LHCN-M2 (cell line): ENCODE results near the gene RNF144A. TPM values are rescaled to one million over a fixed set of nuclear protein-coding genes. Genes with fewer than 3 reads are reported as not detected.

ENCODE experiments used
- DNase-seq: peaks from one replicate; pipeline ENCODE4 v3.0.0-alpha.2; 2012; ENCODE audit warnings: low read depth
- total RNA-seq: library from RNA; depleted of rRNA; stranded (reverse); fragments of >200 nt; gene quantifications from 2 replicates; pipeline ENCODE4 v1.2.3, GENCODE V29; 2014; rRNA removed

The RNF144A gene
- total RNA-seq, 1 experiment from 2014 or later: 0.06 TPM

DNA sequence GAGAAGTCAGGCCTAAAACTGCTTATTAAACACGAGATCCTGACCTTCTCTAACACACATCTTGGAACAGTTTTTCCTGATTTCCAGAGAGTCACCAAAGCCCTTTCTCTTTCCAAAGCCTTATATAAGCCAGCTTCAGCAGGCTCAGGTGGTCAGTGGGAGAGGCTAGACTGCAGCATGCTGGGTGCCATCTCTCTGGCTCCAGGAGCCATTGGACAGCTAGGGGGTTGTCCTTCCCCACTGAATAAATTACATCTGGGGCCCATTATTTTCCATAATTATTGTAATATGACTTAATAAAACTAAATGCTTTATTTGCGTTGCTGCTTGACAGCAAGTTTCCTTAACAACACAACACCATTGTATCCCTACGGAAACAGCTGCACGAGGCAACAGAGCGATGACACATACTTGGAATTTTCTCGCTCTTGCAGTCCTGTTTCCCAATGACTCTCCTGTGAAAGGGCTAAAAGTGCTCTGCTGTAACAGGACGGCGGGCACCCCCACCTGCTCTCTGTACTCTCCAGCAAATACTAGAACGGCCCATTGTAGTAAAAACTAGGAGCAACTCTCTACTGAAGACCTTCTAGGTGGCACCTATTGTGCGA is 160.6 kb downstream of the RNF144A start:
- DNase-seq: no peak

DNA sequence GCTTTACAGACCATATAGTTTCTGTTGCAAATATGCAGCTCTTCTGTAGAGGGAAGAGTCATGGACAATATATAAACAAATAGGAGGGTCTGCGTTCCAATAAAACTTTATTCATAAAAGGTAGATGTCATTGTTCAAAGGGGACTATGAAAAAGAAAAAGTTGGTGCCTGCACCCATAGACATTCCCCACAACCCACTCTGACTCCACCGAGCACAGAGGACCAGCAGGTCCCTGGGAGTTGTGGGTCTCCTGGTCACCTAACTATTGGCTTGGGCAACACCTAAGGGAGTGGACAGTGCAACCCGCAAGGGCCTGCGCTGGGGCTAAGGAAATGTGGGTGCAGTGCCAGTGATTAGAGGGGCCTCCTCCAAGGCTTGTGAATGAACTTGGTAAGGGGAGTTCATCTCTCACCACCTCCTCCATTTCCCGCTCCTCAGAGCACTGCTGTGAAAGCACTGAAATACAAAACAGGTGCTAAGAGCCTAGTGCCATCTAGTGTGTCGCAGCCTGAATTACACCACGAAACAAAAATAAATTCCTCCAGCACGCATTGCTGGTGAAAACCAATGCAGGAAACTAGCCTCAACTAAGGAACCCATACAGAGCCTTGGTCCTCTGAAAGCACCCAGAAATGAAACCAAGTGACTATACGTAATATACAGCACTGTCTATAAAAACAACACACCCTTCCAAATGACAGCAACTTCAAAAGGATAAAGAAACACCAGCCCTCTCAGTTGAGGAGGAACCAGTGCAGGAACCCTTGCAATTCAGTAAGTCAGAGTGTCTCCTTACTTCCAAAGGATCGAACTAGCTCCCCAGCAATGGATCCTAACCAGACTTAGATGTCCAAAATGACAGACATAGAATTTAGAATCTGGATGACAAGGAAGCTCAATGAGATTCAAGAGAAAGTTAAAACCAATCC is 166.6 kb downstream of the RNF144A start:
- DNase-seq: peak; percentile 1

DNA sequence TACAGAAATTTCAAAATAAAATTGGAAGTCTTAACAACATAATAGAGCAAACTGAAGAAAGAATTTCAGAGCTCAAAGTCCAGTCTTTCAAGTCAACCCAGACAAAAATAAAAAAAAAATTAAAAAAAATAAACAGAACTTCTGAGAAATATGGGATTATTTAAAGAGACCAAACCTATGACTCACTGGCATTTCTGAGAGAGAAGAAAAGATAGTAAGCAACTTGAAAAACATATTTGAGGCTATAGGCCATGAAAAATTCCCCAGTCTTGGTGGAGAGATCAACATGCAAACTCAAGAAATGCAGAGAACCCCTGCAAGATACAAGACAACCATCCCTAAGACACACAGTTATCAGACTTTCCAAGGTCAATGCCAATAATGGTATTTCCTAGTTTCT is 167.4 kb downstream of the RNF144A start:
- no peak for DNase-seq

DNA sequence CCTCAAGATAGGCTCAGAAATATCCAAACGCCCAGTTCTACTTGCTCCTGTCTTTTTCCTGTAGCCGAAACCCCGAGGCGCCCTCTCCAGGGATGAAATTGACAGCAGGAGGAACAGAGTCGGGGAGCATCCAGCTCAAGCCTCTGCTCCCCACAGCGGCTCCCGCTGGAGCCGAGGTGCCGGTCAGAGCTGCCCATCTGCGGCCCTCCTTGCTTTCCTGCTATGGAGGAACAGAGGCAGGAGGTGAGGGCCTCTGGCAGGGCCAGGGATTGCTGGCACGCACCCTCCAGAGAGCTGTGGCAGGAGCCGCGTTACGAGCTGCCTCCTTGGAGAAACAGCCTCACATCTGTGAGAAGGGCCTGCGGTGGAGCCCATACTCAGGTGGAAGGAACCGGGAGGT is 172.1 kb downstream of the RNF144A start:
- DNase-seq: no peak

DNA sequence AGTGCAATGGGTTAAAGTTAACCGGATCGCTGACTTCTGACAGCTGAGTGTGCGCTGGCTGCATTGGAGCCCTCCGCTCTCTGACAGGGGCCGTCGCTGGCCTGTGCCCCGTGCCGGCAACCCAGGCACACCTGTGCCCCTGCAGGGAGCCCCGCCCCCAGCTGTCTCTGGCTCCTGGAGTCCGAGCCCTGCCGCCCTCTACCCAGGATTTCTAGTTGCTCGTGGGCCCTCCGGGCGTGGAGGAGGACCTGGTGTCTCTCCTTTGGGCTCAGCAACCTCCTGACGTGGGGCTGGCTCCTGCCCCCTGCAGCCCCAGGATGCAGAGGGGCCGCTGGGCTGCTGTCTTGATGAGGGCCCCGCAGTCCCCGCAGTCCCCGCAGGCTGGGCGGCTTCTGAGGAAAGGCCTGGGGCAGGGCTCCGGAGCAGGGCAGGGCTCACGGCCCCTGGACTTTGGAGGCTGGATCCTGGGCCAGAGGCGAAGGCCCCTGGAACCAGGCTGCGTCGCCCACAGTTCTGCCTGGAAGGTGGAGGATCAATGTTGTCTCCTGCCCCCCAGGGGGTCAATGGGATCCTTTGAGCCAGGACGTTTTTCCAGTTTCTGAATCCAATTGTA is 172.8 kb downstream of the RNF144A start:
- no peak for DNase-seq

DNA sequence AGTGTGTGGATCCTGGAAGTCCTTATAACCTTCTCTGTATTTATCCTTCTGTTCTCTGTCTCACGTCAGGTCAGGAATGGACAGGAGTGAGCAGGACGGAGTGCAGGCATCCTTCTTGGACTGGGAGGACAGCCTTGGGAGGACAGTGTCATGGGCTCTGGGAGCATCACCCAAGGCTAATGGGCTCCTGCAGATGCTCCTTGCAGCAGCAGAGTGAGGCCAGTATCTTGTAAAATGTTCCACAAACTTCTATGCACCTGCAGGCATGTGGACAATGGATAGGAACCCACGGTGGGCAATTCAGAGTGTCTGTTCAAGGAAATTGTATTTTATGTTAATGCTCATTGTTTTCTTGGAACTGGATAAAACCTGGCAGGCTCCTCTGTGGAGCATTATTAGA is 176.2 kb downstream of the RNF144A start:
- no peak for DNase-seq

Other genes starting within 250 kb of the RNF144A start
- gene CMPK2, start 51.5 kb upstream of the RNF144A start, total RNA-seq: not detected in 2 replicates
- gene RSAD2, start 39.6 kb upstream of the RNF144A start, total RNA-seq: 0.06 TPM in 1 of 2 replicates, not detected in the other